Spleen (tissue), 7 donors: ENCODE measurements around the gene ATL1.

Experiments
- POLR2AphosphoS5 ChIP-seq, 3 donors: sonication (generic); formaldehyde crosslinking; IDR thresholded peaks; one replicate each; pipeline ENCODE4 v1.5.1; 2017; ENCODE audit warnings: antibody characterized with exemption in 3 of 3
- TF ChIP-seq, protein P1 (sequence below), 11 experiments: fragments of 200-600 bp in 7 of 11; fragments of 450-650 bp in 4 of 11; sonication (generic) in 4 of 11; IDR thresholded peaks in 8 of 11; conservative IDR thresholded peaks in 3 of 11; 1 replicate in 7 of 11; 2 replicates in 4 of 11; pipeline versions ENCODE4 v1.4.0 to v1.8.0; 2016 to 2021; ENCODE audit warnings: antibody characterized with exemption in 11 of 11, inconsistent platforms in 4 of 11, mild to moderate bottlenecking in 1 of 11
- donor health status: DM: no; HTN: no; CAD: no; lungs with moderate emphysema.
- donor health status: DM: no; HTN: no; CAD: no.
- donor health status: DM: no; HTN: no; CAD: no.

DNA sequence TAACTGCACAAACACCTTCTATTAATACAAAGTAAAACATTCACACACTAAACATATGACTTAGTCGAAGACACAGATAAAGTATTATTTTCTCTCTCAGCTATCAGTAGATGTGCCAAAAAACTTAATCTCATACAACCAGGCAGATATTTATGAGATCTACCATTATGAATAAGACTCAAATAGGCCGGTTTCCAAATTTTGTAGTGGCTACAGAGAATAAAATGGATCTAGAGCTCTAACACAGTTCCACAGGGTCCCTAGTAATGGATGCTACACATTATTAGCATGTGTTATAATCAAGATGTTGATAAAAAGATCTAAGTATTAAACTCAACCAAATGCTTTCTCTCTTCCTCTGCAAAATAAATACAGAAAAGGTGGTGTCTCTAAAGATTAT, 97.8 kb downstream of the ATL1 start:
- TF ChIP-seq, protein P1, sequence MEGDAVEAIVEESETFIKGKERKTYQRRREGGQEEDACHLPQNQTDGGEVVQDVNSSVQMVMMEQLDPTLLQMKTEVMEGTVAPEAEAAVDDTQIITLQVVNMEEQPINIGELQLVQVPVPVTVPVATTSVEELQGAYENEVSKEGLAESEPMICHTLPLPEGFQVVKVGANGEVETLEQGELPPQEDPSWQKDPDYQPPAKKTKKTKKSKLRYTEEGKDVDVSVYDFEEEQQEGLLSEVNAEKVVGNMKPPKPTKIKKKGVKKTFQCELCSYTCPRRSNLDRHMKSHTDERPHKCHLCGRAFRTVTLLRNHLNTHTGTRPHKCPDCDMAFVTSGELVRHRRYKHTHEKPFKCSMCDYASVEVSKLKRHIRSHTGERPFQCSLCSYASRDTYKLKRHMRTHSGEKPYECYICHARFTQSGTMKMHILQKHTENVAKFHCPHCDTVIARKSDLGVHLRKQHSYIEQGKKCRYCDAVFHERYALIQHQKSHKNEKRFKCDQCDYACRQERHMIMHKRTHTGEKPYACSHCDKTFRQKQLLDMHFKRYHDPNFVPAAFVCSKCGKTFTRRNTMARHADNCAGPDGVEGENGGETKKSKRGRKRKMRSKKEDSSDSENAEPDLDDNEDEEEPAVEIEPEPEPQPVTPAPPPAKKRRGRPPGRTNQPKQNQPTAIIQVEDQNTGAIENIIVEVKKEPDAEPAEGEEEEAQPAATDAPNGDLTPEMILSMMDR (IDR thresholded peaks at IDR 0.05 in 8 of 11, conservative IDR thresholded peaks at IDR 0.05 in 3 of 11), result no peak
- TF ChIP-seq POLR2AphosphoS5 (IDR thresholded peaks at IDR 0.05), result no peak
